Uterus (tissue), 4 donors: ENCODE results near the gene WNT9A. TPM values are rescaled to one million over a fixed set of nuclear protein-coding genes. Genes with fewer than 3 reads are reported as not detected.

Experiments used
- DNase-seq, 2 donors: peaks; one replicate each; pipeline ENCODE4 v3.0.0-alpha.2; 2019 to 2020
- H3K27ac ChIP-seq, 2 donors: fragments of 200-600 bp; sonication (generic); 1 replicate in 1 of 2; 2 replicates in 1 of 2; pipeline ENCODE4 v1.5.1; 2016 to 2018
- H3K27me3 ChIP-seq, 2 donors: fragments of 200-600 bp; sonication (generic); one replicate each; pipeline ENCODE4 v1.5.1; 2018 to 2019; ENCODE audit warnings: control low read depth in 1 of 2
- H3K36me3 ChIP-seq, 2 donors: fragments of 200-600 bp; sonication (generic); one replicate each; pipeline ENCODE4 v1.5.1; 2019; ENCODE audit warnings: control low read depth in 1 of 2
- H3K4me1 ChIP-seq, 2 donors: fragments of 200-600 bp; sonication (generic); one replicate each; pipeline ENCODE4 v1.5.1; 2018 to 2019; ENCODE audit warnings: control low read depth in 1 of 2
- H3K4me3 ChIP-seq, 2 donors: fragments of 200-600 bp; sonication (generic); 1 replicate in 1 of 2; 2 replicates in 1 of 2; pipeline ENCODE4 v1.5.1; 2018 to 2019; ENCODE audit warnings: mild to moderate bottlenecking in 1 of 2
- H3K9me3 ChIP-seq, 2 donors: fragments of 200-600 bp; sonication (generic); one replicate each; pipeline ENCODE4 v1.5.1; 2019; ENCODE audit warnings: control low read depth in 1 of 2
- POLR2A ChIP-seq, 2 donors: fragments of 450-650 bp; IDR thresholded peaks; one replicate each; pipeline ENCODE4 v1.6.1; 2016; ENCODE audit warnings: antibody characterized with exemption in 2 of 2, mild to moderate bottlenecking in 1 of 2, moderate library complexity in 1 of 2
- intact Hi-C: fragments of 100-400 bp; cut with DNase I; formaldehyde crosslinking; loops from one replicate; pipeline ENCODE4 v1.15.1; 2023; ENCODE audit warnings: low total_unique reads
- total RNA-seq, 4 donors: library from RNA; depleted of rRNA in 3 of 4; stranded (reverse); fragments of >200 nt in 3 of 4; gene quantifications; one replicate each; pipeline versions ENCODE4 v1.1.0 to v1.2.4, GENCODE V29; 2014 to 2023
- TF ChIP-seq, protein P1 (sequence below), 4 experiments: fragments of 200-600 bp in 2 of 4; fragments of 450-650 bp in 2 of 4; sonication (generic) in 2 of 4; IDR thresholded peaks; one replicate each; pipeline ENCODE4 v1.5.1; 2016 to 2019; ENCODE audit warnings: antibody characterized with exemption in 4 of 4, mild to moderate bottlenecking in 2 of 4, moderate library complexity in 1 of 4
- donor health status: DM: yes; HTN: yes; CAD: no.

The WNT9A gene
- total RNA-seq, 4 donors from 2014 or later = 2.4 to 6.8 (median 4.4) TPM; not detected in 1

DNA sequence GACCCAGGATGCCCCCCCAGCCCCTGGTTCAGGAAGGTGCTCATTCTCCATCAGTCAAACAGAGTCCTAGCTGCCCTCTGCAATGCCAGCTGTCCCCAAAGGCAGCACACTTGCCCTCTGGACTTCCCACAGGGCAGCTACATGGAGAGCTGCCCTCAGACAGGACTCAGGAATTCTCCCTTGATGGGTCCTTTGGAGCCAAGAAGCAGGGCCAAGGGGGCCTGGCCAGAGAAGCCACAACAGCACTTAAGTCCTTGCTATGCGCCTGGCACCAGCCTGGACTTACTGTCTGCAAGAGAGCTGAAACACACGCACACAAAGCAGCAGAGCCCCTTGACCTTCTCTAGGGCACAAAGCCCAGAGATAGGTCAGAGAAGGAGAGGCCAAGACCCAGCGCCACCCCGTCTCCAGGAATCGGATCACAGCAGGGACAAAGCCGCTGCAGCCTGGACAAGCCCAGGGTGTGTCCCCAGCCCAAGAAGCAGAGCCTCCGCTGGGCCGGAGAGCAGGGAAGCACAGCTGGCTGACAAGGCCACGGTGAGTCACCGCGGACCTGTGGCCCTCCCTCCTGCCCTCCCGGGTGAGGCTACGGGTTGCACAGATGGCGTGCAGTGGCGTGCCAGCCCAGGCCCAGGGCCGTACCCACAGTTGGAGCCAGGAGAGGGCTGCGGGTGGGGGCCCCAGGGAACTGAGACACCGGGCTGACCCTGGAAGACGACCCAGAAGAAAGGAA is 1.7 kb downstream of the WNT9A start:
- peak overlapping the region; percentile 73 to 83 for H3K27ac ChIP-seq
- DNase-seq = peak; percentile 61 to 74

DNA sequence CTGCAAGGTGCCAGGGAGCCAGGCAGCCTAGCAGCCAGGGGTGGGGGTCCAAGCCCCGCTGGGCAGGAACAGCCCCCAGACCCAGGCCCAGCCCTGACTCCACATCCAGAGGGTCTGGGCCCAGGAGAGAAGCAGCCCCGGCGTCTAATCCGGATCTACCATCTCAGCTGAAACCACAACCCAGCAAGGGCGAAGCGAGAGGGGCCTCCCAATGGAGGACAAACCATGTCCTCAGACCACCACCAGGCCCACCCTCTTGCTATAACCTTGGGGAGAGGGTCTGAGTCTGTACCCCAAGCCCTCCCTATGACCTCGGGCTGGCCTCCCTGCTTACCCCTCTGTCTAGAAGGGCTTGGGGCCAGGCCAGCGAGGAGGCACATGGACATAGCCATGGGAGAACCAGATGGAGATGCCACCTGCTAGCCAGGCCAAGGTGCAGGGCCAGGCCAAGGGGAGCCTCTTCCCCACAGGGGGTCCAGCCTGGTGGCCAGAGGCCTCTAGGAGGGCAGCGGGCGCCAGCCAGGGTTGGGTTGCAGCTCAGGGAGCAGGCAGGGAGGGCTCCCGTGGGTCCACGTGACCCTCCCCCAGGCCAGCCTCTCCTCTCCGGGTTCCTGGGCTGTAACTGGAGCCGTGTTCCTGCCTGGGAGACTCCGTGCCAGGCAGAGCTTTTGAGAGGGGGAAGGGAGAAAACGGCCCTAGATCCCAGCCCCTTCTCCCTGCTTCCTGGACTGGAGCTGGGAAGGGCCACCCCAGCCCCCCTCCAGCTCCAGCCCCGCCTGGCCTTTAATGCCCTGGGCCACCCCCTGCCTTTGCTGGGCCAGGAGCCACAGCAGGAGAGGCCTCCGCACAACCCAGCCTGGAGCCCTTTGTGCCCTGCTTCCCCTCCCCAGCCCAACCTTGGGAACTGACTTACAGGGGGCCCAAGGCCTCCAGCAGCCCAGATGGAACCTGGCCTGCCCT is 2.5 kb downstream of the WNT9A start:
- peak overlapping the region in 1 of 2 donors; percentile 48 for H3K4me3 ChIP-seq
- TF ChIP-seq POLR2A (IDR thresholded peaks at IDR 0.05) = no peak
- TF ChIP-seq, protein P1, sequence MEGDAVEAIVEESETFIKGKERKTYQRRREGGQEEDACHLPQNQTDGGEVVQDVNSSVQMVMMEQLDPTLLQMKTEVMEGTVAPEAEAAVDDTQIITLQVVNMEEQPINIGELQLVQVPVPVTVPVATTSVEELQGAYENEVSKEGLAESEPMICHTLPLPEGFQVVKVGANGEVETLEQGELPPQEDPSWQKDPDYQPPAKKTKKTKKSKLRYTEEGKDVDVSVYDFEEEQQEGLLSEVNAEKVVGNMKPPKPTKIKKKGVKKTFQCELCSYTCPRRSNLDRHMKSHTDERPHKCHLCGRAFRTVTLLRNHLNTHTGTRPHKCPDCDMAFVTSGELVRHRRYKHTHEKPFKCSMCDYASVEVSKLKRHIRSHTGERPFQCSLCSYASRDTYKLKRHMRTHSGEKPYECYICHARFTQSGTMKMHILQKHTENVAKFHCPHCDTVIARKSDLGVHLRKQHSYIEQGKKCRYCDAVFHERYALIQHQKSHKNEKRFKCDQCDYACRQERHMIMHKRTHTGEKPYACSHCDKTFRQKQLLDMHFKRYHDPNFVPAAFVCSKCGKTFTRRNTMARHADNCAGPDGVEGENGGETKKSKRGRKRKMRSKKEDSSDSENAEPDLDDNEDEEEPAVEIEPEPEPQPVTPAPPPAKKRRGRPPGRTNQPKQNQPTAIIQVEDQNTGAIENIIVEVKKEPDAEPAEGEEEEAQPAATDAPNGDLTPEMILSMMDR (IDR thresholded peaks at IDR 0.05) = no peak
- intact Hi-C loops = loop anchor here (5.0 kb wide), 1 partner anchor 183 kb away; no protein-coding TSS in a partner anchor
- peak overlapping the region in 1 of 2 donors; percentile 83 for H3K27ac ChIP-seq
- H3K36me3 ChIP-seq = no peaks in the 10 kb centered on the region
- no peaks in the 10 kb centered on the region for H3K27me3 ChIP-seq
- DNase-seq = peak in 1 of 2 donors; percentile 15
- no peaks in the 10 kb centered on the region for H3K9me3 ChIP-seq
- H3K4me1 ChIP-seq = peaks cover 0 to 13% of the 10 kb centered on the region in 2 donors

More for the DNA sequence above, 1.7 kb downstream of the WNT9A start:
- intact Hi-C loops = loop anchor here (5.0 kb wide), 1 partner anchor 184 kb away; no protein-coding TSS in a partner anchor
- Histone ChIP-seq H3K9me3 (no peaks in the 10 kb centered on the region), H3K36me3 (no peaks in the 10 kb centered on the region), H3K4me1 (peaks cover 0 to 13% of the 10 kb centered on the region in 2 donors), H3K4me3 (peak overlapping the region in 1 of 2 donors; percentile 48), H3K27me3 (no peaks in the 10 kb centered on the region)
- peak in 1 of 2 donors; percentile 14 for TF ChIP-seq POLR2A (IDR thresholded peaks at IDR 0.05)
- TF ChIP-seq, protein P1 (IDR thresholded peaks at IDR 0.05) = no peak

DNA sequence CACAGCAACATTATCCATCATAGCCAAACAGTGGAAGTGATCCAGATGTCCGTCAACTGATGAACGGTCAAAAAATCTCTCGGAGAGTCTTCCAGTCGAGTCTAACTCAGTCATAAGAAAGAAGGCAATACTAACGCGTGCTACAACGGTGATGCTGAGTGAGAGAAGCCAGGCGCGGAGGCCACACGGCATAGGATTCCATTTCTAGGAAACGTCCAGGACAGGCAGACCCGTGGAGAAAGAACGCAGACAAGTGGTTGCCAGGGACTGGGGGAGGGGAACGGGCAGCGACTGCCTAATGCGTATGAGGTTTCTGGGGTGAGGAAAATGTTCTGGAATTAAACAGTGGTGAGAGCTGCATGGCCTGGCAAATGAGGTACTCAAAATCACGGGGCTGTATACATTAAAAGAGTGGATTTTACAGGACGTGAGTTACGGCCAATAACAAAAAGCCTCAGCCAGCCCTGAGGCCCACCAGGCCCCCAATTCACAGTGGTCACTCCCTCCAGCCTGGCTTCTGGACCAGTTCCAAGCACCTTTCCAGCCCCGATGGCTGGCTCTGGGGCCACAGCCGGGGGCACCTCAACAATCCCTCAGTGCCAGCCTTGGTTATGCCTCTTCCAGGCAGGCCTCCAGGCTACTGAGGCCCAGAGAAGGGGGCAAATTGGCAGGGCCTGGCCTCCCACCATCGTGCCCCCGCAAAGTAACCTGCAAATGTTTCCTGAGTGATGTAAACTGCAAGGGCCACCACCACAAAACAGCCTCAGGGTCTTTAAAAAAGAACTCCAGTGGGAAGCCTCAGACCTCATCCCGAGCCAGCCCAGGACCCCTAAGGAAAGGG is 3.4 kb downstream of the WNT9A start:
- intact Hi-C loops = no loop called here
- peak; percentile 36 to 57 for DNase-seq
- Histone ChIP-seq H3K27me3 (no peaks in the 10 kb centered on the region), H3K4me3 (no peak overlapping the region), H3K27ac (peak overlapping the region in 1 of 2 donors; percentile 83), H3K36me3 (no peaks in the 10 kb centered on the region), H3K9me3 (no peaks in the 10 kb centered on the region), H3K4me1 (peaks cover 0 to 13% of the 10 kb centered on the region in 2 donors)
- TF ChIP-seq POLR2A (IDR thresholded peaks at IDR 0.05) = no peak
- TF ChIP-seq, protein P1 (IDR thresholded peaks at IDR 0.05) = no peak

DNA sequence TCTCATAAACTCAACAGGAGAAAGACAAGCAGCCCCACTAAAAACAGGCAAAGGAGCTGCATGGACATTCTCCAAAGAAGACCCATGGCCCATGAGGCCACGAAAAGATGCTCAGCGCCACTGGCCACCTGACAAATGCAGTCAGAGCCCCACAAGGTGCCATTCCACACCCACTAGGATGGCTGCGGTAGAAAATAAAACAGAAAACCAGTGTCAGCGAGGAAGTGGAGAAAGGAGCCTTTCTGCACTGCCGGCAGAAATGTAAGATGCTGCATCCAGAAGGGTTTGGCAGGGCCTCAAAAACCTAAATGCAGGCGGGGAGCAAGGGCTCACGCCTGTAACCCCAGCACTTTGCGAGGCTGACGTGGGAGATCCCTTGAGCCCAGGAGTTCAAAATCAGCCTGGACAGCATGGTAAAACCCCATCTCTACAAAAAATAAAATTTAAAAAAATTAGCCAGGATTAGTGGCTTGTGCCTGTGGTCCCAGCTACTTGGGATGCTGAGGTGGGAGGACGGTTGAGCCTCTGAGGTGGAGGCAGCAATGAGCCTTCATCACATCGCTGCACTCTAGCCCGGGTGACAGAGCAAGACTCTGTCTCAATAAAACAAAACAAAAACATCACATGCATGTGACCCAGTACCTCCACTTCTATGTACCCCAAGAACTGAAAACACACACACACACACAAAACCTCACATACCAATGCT is 4.2 kb downstream of the WNT9A start:
- intact Hi-C loops = no loop called here
- Histone ChIP-seq H3K4me3 (no peak overlapping the region), H3K27ac (no peak overlapping the region), H3K9me3 (no peaks in the 10 kb centered on the region), H3K4me1 (peaks cover 0 to 7% of the 10 kb centered on the region in 2 donors), H3K36me3 (no peaks in the 10 kb centered on the region), H3K27me3 (no peaks in the 10 kb centered on the region)
- no peak for DNase-seq
- no peak for TF ChIP-seq POLR2A (IDR thresholded peaks at IDR 0.05)
- TF ChIP-seq, protein P1 (IDR thresholded peaks at IDR 0.05) = no peak
